NB4 (cell line): ENCODE measurements around the gene ZNF821.
"Not testable (repeated sequence)": the region's sequence is repeated elsewhere in the genome, so short reads cannot be mapped to it uniquely, and the experiment has no call there.

Experiments used
- MAX ChIP-seq: IDR thresholded peaks from 2 replicates; pipeline ENCODE4 v1.6.1; 2011; ENCODE audit warnings: low read depth, low read length
- POLR2A ChIP-seq: IDR thresholded peaks from 2 replicates; pipeline ENCODE4 v1.6.1; 2011; ENCODE audit warnings: mild to moderate bottlenecking; ENCODE audit not compliant: insufficient read length; ENCODE audit errors: extremely low read depth

- not testable (repeated sequence) for TF ChIP-seq POLR2A, MAX
Observed at GRCh38 chr16:71831698-71832097, 52.3 kb downstream of the ZNF821 start.
